Gastroesophageal sphincter (tissue), 3 donors: Measurements from ENCODE around the gene TMEM184A.

ENCODE experiments used
- POLR2AphosphoS5 ChIP-seq: sonication (generic); formaldehyde crosslinking; IDR thresholded peaks from one replicate; pipeline ENCODE4 v1.6.1; 2017; ENCODE audit warnings: antibody characterized with exemption
- TF ChIP-seq, protein P1 (sequence below), 4 experiments: fragments of 200-600 bp in 2 of 4; fragments of 450-650 bp in 2 of 4; sonication (generic) in 1 of 4; IDR thresholded peaks; one replicate each; pipeline ENCODE4 v1.5.1; 2017 to 2019; ENCODE audit warnings: antibody characterized with exemption in 4 of 4, mild to moderate bottlenecking in 2 of 4, moderate library complexity in 2 of 4

- TF ChIP-seq, protein P1, sequence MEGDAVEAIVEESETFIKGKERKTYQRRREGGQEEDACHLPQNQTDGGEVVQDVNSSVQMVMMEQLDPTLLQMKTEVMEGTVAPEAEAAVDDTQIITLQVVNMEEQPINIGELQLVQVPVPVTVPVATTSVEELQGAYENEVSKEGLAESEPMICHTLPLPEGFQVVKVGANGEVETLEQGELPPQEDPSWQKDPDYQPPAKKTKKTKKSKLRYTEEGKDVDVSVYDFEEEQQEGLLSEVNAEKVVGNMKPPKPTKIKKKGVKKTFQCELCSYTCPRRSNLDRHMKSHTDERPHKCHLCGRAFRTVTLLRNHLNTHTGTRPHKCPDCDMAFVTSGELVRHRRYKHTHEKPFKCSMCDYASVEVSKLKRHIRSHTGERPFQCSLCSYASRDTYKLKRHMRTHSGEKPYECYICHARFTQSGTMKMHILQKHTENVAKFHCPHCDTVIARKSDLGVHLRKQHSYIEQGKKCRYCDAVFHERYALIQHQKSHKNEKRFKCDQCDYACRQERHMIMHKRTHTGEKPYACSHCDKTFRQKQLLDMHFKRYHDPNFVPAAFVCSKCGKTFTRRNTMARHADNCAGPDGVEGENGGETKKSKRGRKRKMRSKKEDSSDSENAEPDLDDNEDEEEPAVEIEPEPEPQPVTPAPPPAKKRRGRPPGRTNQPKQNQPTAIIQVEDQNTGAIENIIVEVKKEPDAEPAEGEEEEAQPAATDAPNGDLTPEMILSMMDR (IDR thresholded peaks at IDR 0.05) = no peak
- no peak for TF ChIP-seq POLR2AphosphoS5
Observed at GRCh38 chr7:1521456-1521855, 34.5 kb downstream of the TMEM184A start.
